Fibroblast of lung (primary cell): Measurements from ENCODE around the gene WNT7B. TPM values are rescaled to one million over a fixed set of nuclear protein-coding genes. Genes with fewer than 3 reads are reported as not detected.

Experiments
- DNase-seq, 2 donors: peaks; one replicate each; pipeline versions ENCODE4 v3.0.0 to v3.0.0-alpha.2; 2010; ENCODE audit warnings: low read depth in 2 of 2
- H2AFZ ChIP-seq: 2 replicates; pipeline ENCODE4 v1.5.1; 2012; ENCODE audit warnings: low read length, control low read depth, inconsistent platforms
- H3K27ac ChIP-seq: 2 replicates; pipeline ENCODE4 v1.5.1; 2011; ENCODE audit warnings: low read length, control low read depth; ENCODE audit not compliant: insufficient read depth
- H3K27me3 ChIP-seq: 2 replicates; pipeline ENCODE4 v1.5.1; 2011; ENCODE audit warnings: mild to moderate bottlenecking, low read length; ENCODE audit not compliant: control insufficient read depth, insufficient read depth
- H3K36me3 ChIP-seq: 2 replicates; pipeline ENCODE4 v1.5.1; 2011; ENCODE audit warnings: low read length; ENCODE audit not compliant: control insufficient read depth, insufficient read depth
- H3K4me1 ChIP-seq: 2 replicates; pipeline ENCODE4 v1.5.1; 2011; ENCODE audit warnings: low read length; ENCODE audit not compliant: control insufficient read depth, insufficient read depth; ENCODE audit errors: extremely low read depth
- H3K4me2 ChIP-seq: 2 replicates; pipeline ENCODE4 v1.5.1; 2011; ENCODE audit warnings: low read length, control low read depth; ENCODE audit not compliant: insufficient read depth; ENCODE audit errors: extremely low read depth
- H3K4me3 ChIP-seq, 4 experiments: fragments of 200-600 bp in 1 of 4; sonication (generic) in 1 of 4; replicated peaks in 1 of 4; 2 replicates each; pipeline ENCODE4 v1.5.1; 2011 to 2016; ENCODE audit warnings: low read length in 4 of 4, low read depth in 3 of 4, mild to moderate bottlenecking in 3 of 4, control low read depth in 2 of 4, inconsistent platforms in 1 of 4, mixed read lengths in 1 of 4; ENCODE audit not compliant: insufficient read depth in 1 of 4; ENCODE audit errors: control extremely low read depth in 1 of 4
- H3K79me2 ChIP-seq: 2 replicates; pipeline ENCODE4 v1.5.1; 2012; ENCODE audit warnings: mild to moderate bottlenecking, low read length, inconsistent platforms; ENCODE audit not compliant: control insufficient read depth, insufficient read depth
- H3K9ac ChIP-seq: 2 replicates; pipeline ENCODE4 v1.5.1; 2011; ENCODE audit warnings: mild to moderate bottlenecking, low read length, control low read depth; ENCODE audit not compliant: insufficient read depth
- H3K9me3 ChIP-seq: 2 replicates; pipeline ENCODE4 v1.5.1; 2012; ENCODE audit warnings: low read depth, low read length; ENCODE audit not compliant: control insufficient read depth, insufficient read depth
- H4K20me1 ChIP-seq: 2 replicates; pipeline ENCODE4 v1.5.1; 2011; ENCODE audit warnings: low read length; ENCODE audit not compliant: control insufficient read depth, insufficient read depth; ENCODE audit errors: extremely low read depth
- EZH2 ChIP-seq: IDR thresholded peaks from 2 replicates; pipeline ENCODE4 v1.5.1; 2012; ENCODE audit warnings: low read length, control low read depth, mild to moderate bottlenecking; ENCODE audit errors: missing control alignments
- polyA plus RNA-seq, 2 donors: library from polyadenylated mRNA; depleted of rRNA in 1 of 2; stranded (reverse) in 1 of 2; unstranded in 1 of 2; fragments of >200 nt; gene quantifications; 2 replicates each; pipeline ENCODE4 v1.2.1, GENCODE V29; 2011 to 2012; ENCODE audit warnings: missing spikeins in 1 of 2
- total RNA-seq: library from RNA; depleted of rRNA; stranded (reverse); fragments of >200 nt; gene quantifications from 2 replicates; pipeline ENCODE4 v1.2.1, GENCODE V29; 2014
- TF ChIP-seq, protein P1 (sequence below), 2 donors: IDR thresholded peaks in 1 of 2; conservative IDR thresholded peaks in 1 of 2; 1 replicate in 1 of 2; 2 replicates in 1 of 2; pipeline ENCODE4 v1.5.1; 2011 to 2012; ENCODE audit warnings: low read length in 2 of 2, control low read depth in 1 of 2, inconsistent platforms in 1 of 2, low read depth in 1 of 2, mild to moderate bottlenecking in 1 of 2

Gene WNT7B
- total and polyA plus RNA-seq, 2 donors (not counting 1 experiment from before 2014, with no cell fraction given) = 0.17 TPM; not detected in 1

DNA sequence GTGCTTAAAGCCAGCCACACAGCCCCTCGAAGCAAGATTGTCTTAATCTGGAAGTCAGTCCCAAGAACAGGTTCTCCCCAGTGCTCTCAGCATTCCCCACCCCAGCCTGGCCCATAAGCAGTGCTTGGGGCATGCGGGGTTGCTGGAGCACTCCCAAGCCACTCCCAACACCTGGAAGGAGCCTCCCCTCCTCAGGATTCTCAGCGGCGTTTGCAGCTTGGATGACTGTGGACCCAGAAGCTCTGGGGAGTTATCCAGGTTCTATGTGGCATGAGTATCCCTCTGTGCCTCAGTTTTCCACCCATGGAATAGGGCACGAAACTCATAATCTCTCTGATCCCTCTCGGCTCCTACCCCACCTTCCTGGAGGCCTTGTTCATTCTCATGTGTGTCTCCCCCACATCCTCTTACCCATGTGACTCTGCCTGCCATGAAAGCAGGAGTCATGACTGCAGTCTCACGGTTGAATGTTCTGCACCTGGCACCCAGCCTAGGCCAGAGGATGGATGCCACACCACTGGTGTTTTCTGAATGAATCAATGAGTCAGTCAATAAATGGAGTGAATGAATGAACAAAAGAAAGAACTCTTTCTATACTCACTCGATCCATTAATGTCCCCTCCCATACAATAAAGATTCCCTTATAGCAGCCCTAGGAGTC is 33.4 kb upstream of the WNT7B start:
- Histone ChIP-seq H3K36me3 (no peaks in the 10 kb centered on the region), H4K20me1 (no peaks in the 10 kb centered on the region), H3K4me1 (peaks cover 28% of the 10 kb centered on the region), H3K9ac (no peak overlapping the region), H3K27ac (no peak overlapping the region), H3K79me2 (peaks cover 6% of the 10 kb centered on the region), H3K27me3 (no peaks in the 10 kb centered on the region), H2AFZ (no peak overlapping the region), H3K4me2 (no peak overlapping the region), H3K4me3 (no peak overlapping the region), H3K9me3 (no peaks in the 10 kb centered on the region)
- DNase-seq = peak in 1 of 2 donors; percentile 88
- TF ChIP-seq EZH2 = no peak
- TF ChIP-seq, protein P1, sequence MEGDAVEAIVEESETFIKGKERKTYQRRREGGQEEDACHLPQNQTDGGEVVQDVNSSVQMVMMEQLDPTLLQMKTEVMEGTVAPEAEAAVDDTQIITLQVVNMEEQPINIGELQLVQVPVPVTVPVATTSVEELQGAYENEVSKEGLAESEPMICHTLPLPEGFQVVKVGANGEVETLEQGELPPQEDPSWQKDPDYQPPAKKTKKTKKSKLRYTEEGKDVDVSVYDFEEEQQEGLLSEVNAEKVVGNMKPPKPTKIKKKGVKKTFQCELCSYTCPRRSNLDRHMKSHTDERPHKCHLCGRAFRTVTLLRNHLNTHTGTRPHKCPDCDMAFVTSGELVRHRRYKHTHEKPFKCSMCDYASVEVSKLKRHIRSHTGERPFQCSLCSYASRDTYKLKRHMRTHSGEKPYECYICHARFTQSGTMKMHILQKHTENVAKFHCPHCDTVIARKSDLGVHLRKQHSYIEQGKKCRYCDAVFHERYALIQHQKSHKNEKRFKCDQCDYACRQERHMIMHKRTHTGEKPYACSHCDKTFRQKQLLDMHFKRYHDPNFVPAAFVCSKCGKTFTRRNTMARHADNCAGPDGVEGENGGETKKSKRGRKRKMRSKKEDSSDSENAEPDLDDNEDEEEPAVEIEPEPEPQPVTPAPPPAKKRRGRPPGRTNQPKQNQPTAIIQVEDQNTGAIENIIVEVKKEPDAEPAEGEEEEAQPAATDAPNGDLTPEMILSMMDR (conservative IDR thresholded peaks at IDR 0.05 in 1 of 2, IDR thresholded peaks at IDR 0.05 in 1 of 2; ENCODE audit: low read depth in 1 of 2, low read length in 2 of 2) = no peak

DNA sequence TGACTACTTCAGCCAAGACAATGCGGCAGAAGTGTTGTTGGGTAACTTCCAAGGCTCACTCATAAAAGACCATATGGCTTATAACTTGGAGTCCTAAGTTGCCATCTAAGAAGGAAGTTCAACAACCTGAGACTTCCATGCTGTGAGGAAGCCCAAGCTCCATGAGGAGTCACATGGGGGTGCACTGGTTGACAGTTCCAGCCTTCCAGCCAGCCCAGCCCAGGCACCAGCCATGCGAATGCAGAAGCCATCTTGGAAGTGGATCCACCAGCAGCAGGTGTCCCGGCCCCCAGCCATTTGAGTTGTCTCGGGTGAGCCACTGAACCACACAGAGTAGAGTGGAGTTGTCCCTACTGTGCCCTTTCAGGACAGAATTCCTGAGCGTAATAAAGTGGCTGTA is 32.8 kb upstream of the WNT7B start:
- H3K4me1 ChIP-seq = peaks cover 28% of the 10 kb centered on the region
- no peak overlapping the region for H3K4me3 ChIP-seq
- H4K20me1 ChIP-seq = no peaks in the 10 kb centered on the region
- H3K4me2 ChIP-seq = no peak overlapping the region
- TF ChIP-seq, protein P1 (conservative IDR thresholded peaks at IDR 0.05 in 1 of 2, IDR thresholded peaks at IDR 0.05 in 1 of 2; ENCODE audit: low read depth in 1 of 2, low read length in 2 of 2) = no peak
- no peak for TF ChIP-seq EZH2
- DNase-seq = no peak
- H3K9ac ChIP-seq = no peak overlapping the region
- H2AFZ ChIP-seq = no peak overlapping the region
- H3K27ac ChIP-seq = no peak overlapping the region
- no peaks in the 10 kb centered on the region for H3K9me3 ChIP-seq
- peaks cover 4% of the 10 kb centered on the region for H3K79me2 ChIP-seq
- no peaks in the 10 kb centered on the region for H3K27me3 ChIP-seq
- no peaks in the 10 kb centered on the region for H3K36me3 ChIP-seq

DNA sequence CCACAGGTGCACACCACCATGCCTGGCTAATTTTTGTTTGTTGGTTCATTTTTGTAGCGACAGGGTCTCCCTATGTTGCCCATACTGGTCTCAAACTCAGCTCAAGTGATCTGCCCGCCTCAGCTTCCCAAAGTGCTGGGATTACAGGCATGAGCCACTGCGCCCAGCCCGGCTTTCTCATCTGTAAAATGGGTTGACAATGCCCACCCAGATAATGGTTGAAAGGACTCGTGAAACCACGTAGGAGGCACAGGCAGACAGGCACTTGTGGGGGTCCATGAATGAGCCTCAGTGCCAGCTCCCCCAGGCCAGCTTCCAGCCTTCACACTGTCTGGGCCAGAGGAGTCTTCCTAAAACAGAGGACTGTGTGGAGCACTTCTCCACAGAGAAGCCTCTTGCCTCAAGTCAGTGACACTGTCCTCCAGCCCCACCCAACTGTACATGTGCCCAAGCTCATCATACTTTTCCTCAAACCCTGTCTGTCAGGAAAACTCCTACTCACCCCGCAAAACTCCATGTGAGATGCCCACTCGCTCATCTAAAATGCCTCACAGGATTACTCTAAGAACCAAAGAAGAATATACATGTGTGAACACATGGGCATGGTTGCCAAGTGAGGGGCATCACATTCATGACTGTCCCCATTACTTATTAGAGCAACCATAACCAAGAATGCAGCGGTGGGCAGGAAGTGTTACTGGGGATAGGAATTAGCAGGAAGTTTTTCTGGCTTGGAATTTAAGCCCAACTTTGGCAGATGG is 32.1 kb upstream of the WNT7B start:
- Histone ChIP-seq H3K4me1 (peaks cover 25% of the 10 kb centered on the region), H2AFZ (no peak overlapping the region), H3K27ac (no peak overlapping the region), H3K27me3 (no peaks in the 10 kb centered on the region), H3K79me2 (peaks cover 2% of the 10 kb centered on the region), H3K4me3 (no peak overlapping the region), H3K4me2 (no peak overlapping the region), H3K36me3 (no peaks in the 10 kb centered on the region), H4K20me1 (no peaks in the 10 kb centered on the region), H3K9ac (no peak overlapping the region), H3K9me3 (no peaks in the 10 kb centered on the region)
- DNase-seq = no peak
- TF ChIP-seq, protein P1 (conservative IDR thresholded peaks at IDR 0.05 in 1 of 2, IDR thresholded peaks at IDR 0.05 in 1 of 2; ENCODE audit: low read depth in 1 of 2, low read length in 2 of 2) = no peak
- no peak for TF ChIP-seq EZH2
